ENCODE results near the gene SHOC2. TPM values are rescaled to one million over a fixed set of nuclear protein-coding genes. Genes with fewer than 3 reads are reported as not detected.
A peak's percentile ranks its signal among the peaks of the same experiment; 100 is the strongest.

SHOC2 gene
- total and polyA plus RNA-seq, 9 of the 15 experiments (the other 6 are each of a cell fraction or from before 2014, with no cell fraction given): 9.2 to 17.5 (median 14.9) TPM

- Histone ChIP-seq H4K20me1 (replicated peaks; ENCODE audit: control insufficient read depth, insufficient read depth, low read length) (no peaks in the 10 kb centered on the region), H3K27me3 (ENCODE audit: control insufficient read depth in 2 of 2, insufficient read depth in 2 of 2, low read length in 2 of 2) (no peaks in the 10 kb centered on the region), H3K27ac (ENCODE audit: extremely low read depth, low read depth, low read length) (no peak overlapping the region; the same call in 2 of the 3 replicates), H3K4me2 (ENCODE audit: insufficient read depth, low read length) (no peak overlapping the region), H3K36me3 (ENCODE audit: control insufficient read depth, insufficient read depth, low read length) (no peaks in the 10 kb centered on the region), H3K4me1 (replicated peaks in 1 of 2; ENCODE audit: control insufficient read depth in 2 of 2, insufficient read depth in 2 of 2, low read length in 2 of 2) (peaks cover 0 to 10% of the 10 kb centered on the region in 2 experiments; a peak in 2 of 5 replicates), H2AFZ (ENCODE audit: low read depth, low read length) (no peak overlapping the region), H3K4me3 (no peak overlapping the region), H3K9ac (ENCODE audit: insufficient read depth in 1 of 2, low read depth in 2 of 2, low read length in 2 of 2) (no peak overlapping the region), H3K9me3 (replicated peaks; ENCODE audit: control insufficient read depth, insufficient read depth, low read depth, low read length) (no peaks in the 10 kb centered on the region), H3K79me2 (ENCODE audit: control insufficient read depth, insufficient read depth, low read length) (peaks cover 26% of the 10 kb centered on the region), H3K9me1 (ENCODE audit: control insufficient read depth, insufficient read depth, low read length) (no peaks in the 10 kb centered on the region)
- CTCF ChIA-PET (ENCODE audit: low intra/inter-chr PET ratio): no interaction called here
- intact Hi-C loops (cut with micrococcal nuclease) (no loop called here), in situ Hi-C loops (cut with MboI) (no loop called here)
- TF ChIP-seq HNRNPK (IDR thresholded peaks at IDR 0.05; ENCODE audit: low read depth, low read length, poor library complexity, severe bottlenecking) (no peak), PKNOX1 (IDR thresholded peaks at IDR 0.05) (0 out of 2 replicates have a peak, but pooled peaks have one; percentile 5), PBX2 (CRISPR knock-in tag; IDR thresholded peaks at IDR 0.05; ENCODE audit: low read depth) (no peak), PBX2 (tag; conservative IDR thresholded peaks at IDR 0.05; ENCODE audit: low read depth) (peak; percentile 58), ATF3 (IDR thresholded peaks at IDR 0.05) (peak; percentile 44; the same call in 1 of the 2 replicates), ATF3 (CRISPR knock-in tag; conservative IDR thresholded peaks at IDR 0.05) (no peak), TARDBP (IDR thresholded peaks at IDR 0.05) (no peak), CEBPG (CRISPR knock-in tag; IDR thresholded peaks at IDR 0.05) (no peak; the same call in 1 of the 2 replicates), CEBPG (tag; conservative IDR thresholded peaks at IDR 0.05 in 1 of 2, IDR thresholded peaks at IDR 0.05 in 1 of 2) (peak; percentile 20 to 40; a peak in 1 of 4 replicates), MEIS2 (IDR thresholded peaks at IDR 0.05; ENCODE audit: partially characterized antibody) (peak; percentile 75)
- BruUV-seq (replicated peaks): no TSS peak
- ATAC-seq (no peak), DNase-seq (ENCODE audit: extremely low read depth in 1 of 4, low spot score in 3 of 4) (no peak), FAIRE-seq (no peak)
- POLR2A ChIA-PET: interaction anchor here (1.2 kb wide), 1 partner anchor 14 kb away, joined by 4 read pairs; no protein-coding TSS in a partner anchor
- WGBS (ENCODE audit: insufficient coverage, low coverage, missing lambda C conversion rate): 63% methylated on average over 3 of the region's 3 CpGs
Measured at GRCh38 chr10:110916554-110917346, 2.7 kb upstream of the SHOC2 start.

All from K562 (cell line).